Measurements from ENCODE around the gene PPM1F.

GRCh38 chr22:21894799-21895198 is 57.8 kb downstream of the PPM1F start:
- TF ChIP-seq, protein P1, sequence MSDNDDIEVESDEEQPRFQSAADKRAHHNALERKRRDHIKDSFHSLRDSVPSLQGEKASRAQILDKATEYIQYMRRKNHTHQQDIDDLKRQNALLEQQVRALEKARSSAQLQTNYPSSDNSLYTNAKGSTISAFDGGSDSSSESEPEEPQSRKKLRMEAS (IDR thresholded peaks at IDR 0.05): no peak
- no peak for TF ChIP-seq CTCF (IDR thresholded peaks at IDR 0.05)
- no peak for TF ChIP-seq JUN (IDR thresholded peaks at IDR 0.05)
- no peak for TF ChIP-seq JUNB (IDR thresholded peaks at IDR 0.05)
- no peak for TF ChIP-seq ESRRA (IDR thresholded peaks at IDR 0.05; ENCODE audit: borderline replicate concordance, low read length)
